ENCODE data around the gene MTCP1. TPM values are rescaled to one million over a fixed set of nuclear protein-coding genes. Genes with fewer than 3 reads are reported as not detected.

The MTCP1 gene
- total RNA-seq, 1 experiment from 2014 or later = 17.1 TPM

GRCh38 chrX:155108427-155108826, 37.5 kb upstream of the MTCP1 start:
- BruUV-seq (replicated peaks) = no TSS peak
- Mint-ChIP-seq H3K36me3 (ENCODE audit: insufficient read depth, unreplicated experiment) (peaks cover 7% of the 10 kb centered on the region), H3K27ac (ENCODE audit: unreplicated experiment) (no peak overlapping the region), H3K9me3 (ENCODE audit: low read depth, unreplicated experiment) (peaks cover 4% of the 10 kb centered on the region), H3K27me3 (ENCODE audit: unreplicated experiment) (no peaks in the 10 kb centered on the region), H3K4me3 (ENCODE audit: low read depth, unreplicated experiment) (no peak overlapping the region), H3K4me1 (ENCODE audit: low read depth, unreplicated experiment) (peaks cover 7% of the 10 kb centered on the region)
- intact Hi-C loops (cut with micrococcal nuclease; ENCODE audit: unreplicated experiment) = no loop called here
- TF ChIP-seq CTCF (IDR thresholded peaks at IDR 0.05; ENCODE audit: unreplicated experiment) = no peak
- DNase-seq = no peak
- CTCF ChIA-PET = no interaction called here

GRCh38 chrX:155105919-155106318, 35.0 kb upstream of the MTCP1 start:
- no peak for DNase-seq
- H3K27ac Mint-ChIP-seq (ENCODE audit: unreplicated experiment) = no peak overlapping the region
- no peak for TF ChIP-seq CTCF (IDR thresholded peaks at IDR 0.05; ENCODE audit: unreplicated experiment)
- peaks cover 2% of the 10 kb centered on the region for H3K36me3 Mint-ChIP-seq (ENCODE audit: insufficient read depth, unreplicated experiment)
- no peaks in the 10 kb centered on the region for H3K4me1 Mint-ChIP-seq (ENCODE audit: low read depth, unreplicated experiment)
- intact Hi-C loops (cut with micrococcal nuclease; ENCODE audit: unreplicated experiment) = no loop called here
- no peaks in the 10 kb centered on the region for H3K9me3 Mint-ChIP-seq (ENCODE audit: low read depth, unreplicated experiment)
- H3K27me3 Mint-ChIP-seq (ENCODE audit: unreplicated experiment) = no peaks in the 10 kb centered on the region
- no TSS peak for BruUV-seq (replicated peaks)
- CTCF ChIA-PET = no interaction called here
- H3K4me3 Mint-ChIP-seq (ENCODE audit: low read depth, unreplicated experiment) = no peak overlapping the region

- no peak overlapping the region for H3K4me3 Mint-ChIP-seq (ENCODE audit: low read depth, unreplicated experiment)
- CTCF ChIA-PET = no interaction called here
- H3K4me1 Mint-ChIP-seq (ENCODE audit: low read depth, unreplicated experiment) = no peaks in the 10 kb centered on the region
- no peak overlapping the region for H3K27ac Mint-ChIP-seq (ENCODE audit: unreplicated experiment)
- H3K36me3 Mint-ChIP-seq (ENCODE audit: insufficient read depth, unreplicated experiment) = peaks cover 3% of the 10 kb centered on the region
- intact Hi-C loops (cut with micrococcal nuclease; ENCODE audit: unreplicated experiment) = loop anchor here (2.0 to 10.0 kb wide), 4 partner anchors 43 to 730 kb away; partner anchors contain the start of gene VBP1
- H3K27me3 Mint-ChIP-seq (ENCODE audit: unreplicated experiment) = no peaks in the 10 kb centered on the region
- peak; percentile 51 for TF ChIP-seq CTCF (IDR thresholded peaks at IDR 0.05; ENCODE audit: unreplicated experiment)
- no peaks in the 10 kb centered on the region for H3K9me3 Mint-ChIP-seq (ENCODE audit: low read depth, unreplicated experiment)
- peak; percentile 13 for DNase-seq
- no TSS peak for BruUV-seq (replicated peaks)
Observed at GRCh38 chrX:155094468-155095061, 23.6 kb upstream of the MTCP1 start.

GRCh38 chrX:155086961-155087735, 16.2 kb upstream of the MTCP1 start:
- Mint-ChIP-seq H3K36me3 (ENCODE audit: insufficient read depth, unreplicated experiment) (peaks cover 11% of the 10 kb centered on the region), H3K27ac (ENCODE audit: unreplicated experiment) (no peak overlapping the region), H3K4me3 (ENCODE audit: low read depth, unreplicated experiment) (no peak overlapping the region), H3K9me3 (ENCODE audit: low read depth, unreplicated experiment) (no peaks in the 10 kb centered on the region), H3K4me1 (ENCODE audit: low read depth, unreplicated experiment) (no peaks in the 10 kb centered on the region), H3K27me3 (ENCODE audit: unreplicated experiment) (no peaks in the 10 kb centered on the region)
- CTCF ChIA-PET = interaction anchor here (0.8 kb wide), 1 partner anchor 169 kb away, joined by 5 read pairs; no protein-coding TSS in a partner anchor
- no peak for TF ChIP-seq CTCF (IDR thresholded peaks at IDR 0.05; ENCODE audit: unreplicated experiment)
- BruUV-seq (replicated peaks) = no TSS peak
- DNase-seq = no peak
- intact Hi-C loops (cut with micrococcal nuclease; ENCODE audit: unreplicated experiment) = no loop called here

All from Calu3 (cell line).